Lung microvascular endothelial cell (primary cell): Measurements from ENCODE around the gene BHMT2. TPM values are rescaled to one million over a fixed set of nuclear protein-coding genes. Genes with fewer than 3 reads are reported as not detected.

ENCODE experiments used
- DNase-seq, 2 donors: peaks; one replicate each; pipeline versions ENCODE4 v3.0.0 to v3.0.0-alpha.2; 2010; ENCODE audit warnings: low read depth in 2 of 2
- total RNA-seq: library from RNA; depleted of rRNA; stranded (reverse); fragments of >200 nt; gene quantifications from 2 replicates; pipeline ENCODE4 v1.2.1, GENCODE V29; 2014

BHMT2 gene
- total RNA-seq, 1 donor from 2014 or later, result 7.7 TPM

GRCh38 chr5:79119486-79119885, 49.9 kb downstream of the BHMT2 start:
- no peak for DNase-seq

- no peak for DNase-seq
These were observed 50.7 kb downstream of the BHMT2 start for GRCh38 chr5:79120221-79120620.

- no peak for DNase-seq
These were observed 53.4 kb downstream of the BHMT2 start for GRCh38 chr5:79122973-79123372.

GRCh38 chr5:79124607-79125006, 55.0 kb downstream of the BHMT2 start:
- DNase-seq, result no peak

- DNase-seq, result no peak
These were observed 61.2 kb downstream of the BHMT2 start for GRCh38 chr5:79130781-79131180.

- DNase-seq, result peak; percentile 51 to 64
These were observed 63.6 kb downstream of the BHMT2 start for GRCh38 chr5:79133121-79133656.

- peak; percentile 52 to 80 for DNase-seq
These were observed 64.3 kb downstream of the BHMT2 start for GRCh38 chr5:79133657-79134451.

GRCh38 chr5:79135790-79136553, 66.4 kb downstream of the BHMT2 start:
- no peak for DNase-seq

GRCh38 chr5:79136618-79137017, 67.1 kb downstream of the BHMT2 start:
- DNase-seq, result no peak

Other genes starting within 250 kb of the BHMT2 start
- 7.0 and 11.7 TPM in 2 replicates for gene ARSB, start 84.5 kb upstream of the BHMT2 start, total RNA-seq
- 0.22 and 0.40 TPM in 2 replicates for gene DMGDH, start 93 bp upstream of the BHMT2 start, total RNA-seq
- gene BHMT, start 42.0 kb downstream of the BHMT2 start, total RNA-seq, result not detected in 2 replicates
- 6.8 and 11.5 TPM in 2 replicates for gene JMY, start 166.4 kb downstream of the BHMT2 start, total RNA-seq